ENCODE data around the gene ROBO1.

Gene ROBO1

DNA sequence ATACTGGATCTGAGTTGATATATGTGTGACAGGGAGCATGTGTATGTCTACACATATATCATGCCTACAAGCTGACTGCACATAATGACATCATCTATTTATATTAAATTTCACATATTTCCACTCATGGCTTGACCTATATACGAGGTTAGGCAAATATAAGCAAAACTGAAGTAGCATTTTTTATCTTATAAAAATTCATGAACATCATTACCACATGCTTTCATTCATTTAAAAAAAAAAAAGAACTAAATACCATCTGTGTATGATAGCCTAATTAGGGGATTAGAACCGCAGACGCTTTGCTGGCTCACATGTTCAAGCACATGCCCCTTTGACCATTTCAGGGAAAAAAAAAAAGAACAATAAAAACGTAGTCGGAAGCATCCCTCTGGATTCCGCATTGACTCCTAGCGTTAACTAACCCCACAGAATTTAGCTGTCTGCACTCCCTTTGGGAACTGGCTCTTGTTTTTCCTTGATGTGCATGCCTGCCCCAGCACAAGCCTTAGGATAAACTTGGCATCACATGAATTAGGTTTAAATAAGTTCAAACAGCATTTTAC is 888.4 kb downstream of the ROBO1 start:
- DNase-seq (ENCODE audit: low read depth, low spot score) = no peak

DNA sequence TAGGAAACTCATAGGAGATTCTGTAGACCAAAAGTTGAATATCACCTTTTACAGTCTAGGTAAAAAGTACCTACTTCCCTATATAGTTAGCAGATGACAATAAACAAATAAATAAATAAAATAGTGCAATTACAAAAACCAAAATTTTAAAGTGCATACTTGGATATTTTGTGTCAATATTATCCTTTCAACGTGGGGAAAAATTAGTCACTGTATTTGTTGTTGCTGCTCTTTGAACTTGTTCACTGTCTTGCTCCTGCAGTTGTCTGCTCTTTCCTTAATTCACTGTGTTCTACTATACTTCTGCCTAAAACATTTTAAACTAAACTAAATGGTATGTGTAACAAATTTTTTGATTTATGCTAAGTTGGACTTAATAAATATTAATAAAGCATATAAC is 889.0 kb downstream of the ROBO1 start:
- DNase-seq (ENCODE audit: low read depth, low spot score) = no peak

DNA sequence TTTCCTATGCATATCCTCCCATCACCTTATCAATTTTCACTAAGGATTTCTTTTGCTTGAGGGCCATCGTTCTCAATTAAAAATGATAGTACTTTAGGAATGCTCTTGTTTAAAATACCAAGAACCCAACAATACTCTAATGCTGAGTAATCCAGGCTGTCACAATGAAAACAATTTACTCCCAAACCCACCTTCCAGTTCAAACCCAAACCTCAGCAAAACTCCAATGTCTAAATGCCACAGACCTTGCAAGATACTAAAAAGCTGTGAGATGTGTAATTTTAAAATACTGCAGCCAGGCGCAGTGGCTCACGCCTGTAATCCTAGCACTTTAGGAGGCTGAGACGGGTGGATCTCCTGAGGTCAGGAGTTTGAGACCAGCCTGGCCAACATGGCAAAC is 889.8 kb downstream of the ROBO1 start:
- no peak for DNase-seq (ENCODE audit: low read depth, low spot score)

DNA sequence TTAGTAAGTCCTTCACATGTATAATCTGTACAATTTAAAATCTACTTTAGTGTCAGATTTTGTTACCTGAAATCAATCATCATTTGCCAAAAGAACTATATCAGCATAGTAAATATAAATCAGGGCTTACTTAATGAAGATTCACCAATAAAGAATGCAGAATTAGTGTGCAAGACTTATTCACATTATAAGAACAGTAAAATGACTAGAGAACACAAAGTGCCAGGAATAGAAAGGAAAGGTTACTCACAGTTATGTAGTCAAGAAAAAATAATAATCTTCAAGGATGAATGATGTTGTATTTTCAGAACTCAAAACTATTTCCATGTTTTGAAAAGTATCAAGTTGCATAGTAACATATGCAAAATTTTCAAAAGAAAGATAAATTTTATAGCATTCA is 891.9 kb downstream of the ROBO1 start:
- DNase-seq (ENCODE audit: low read depth, low spot score) = no peak

DNA sequence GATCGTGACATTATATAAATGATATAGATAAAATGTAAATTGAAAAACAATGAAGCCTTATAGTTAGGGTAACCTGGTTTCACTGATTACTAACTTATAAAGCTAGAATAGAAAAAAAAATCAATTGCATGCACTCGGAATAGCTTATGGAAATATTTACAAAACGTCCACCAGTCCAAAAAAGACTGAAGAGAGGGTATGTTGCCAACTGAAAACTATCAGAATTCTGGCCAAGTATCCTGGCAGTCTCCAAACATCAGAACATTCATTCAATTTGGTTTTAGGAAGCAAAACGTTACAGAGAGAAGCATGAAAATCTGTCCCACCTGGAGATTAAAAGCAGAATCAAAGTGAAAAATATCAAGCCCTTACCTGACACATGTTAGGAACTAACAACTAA is 892.4 kb downstream of the ROBO1 start:
- no peak for DNase-seq (ENCODE audit: low read depth, low spot score)

DNA sequence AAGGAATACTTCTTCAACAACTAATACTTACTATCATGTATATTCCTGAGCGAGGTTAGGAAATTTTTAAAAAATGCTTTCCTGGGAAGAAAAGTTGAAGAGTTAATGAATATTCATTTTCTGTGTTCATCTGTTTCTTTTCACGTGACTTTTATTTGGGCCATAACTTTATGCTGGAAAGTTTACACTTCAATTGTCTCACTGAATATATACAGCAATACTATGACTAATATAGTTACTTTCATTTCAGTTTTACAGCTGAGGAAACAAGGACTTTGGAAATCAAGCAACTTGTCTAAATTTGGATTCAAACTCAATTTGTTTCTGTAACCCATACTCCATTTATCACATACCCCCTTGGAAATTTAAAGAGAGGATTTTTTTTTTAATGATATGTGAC is 894.2 kb downstream of the ROBO1 start:
- DNase-seq (ENCODE audit: low read depth, low spot score) = no peak

DNA sequence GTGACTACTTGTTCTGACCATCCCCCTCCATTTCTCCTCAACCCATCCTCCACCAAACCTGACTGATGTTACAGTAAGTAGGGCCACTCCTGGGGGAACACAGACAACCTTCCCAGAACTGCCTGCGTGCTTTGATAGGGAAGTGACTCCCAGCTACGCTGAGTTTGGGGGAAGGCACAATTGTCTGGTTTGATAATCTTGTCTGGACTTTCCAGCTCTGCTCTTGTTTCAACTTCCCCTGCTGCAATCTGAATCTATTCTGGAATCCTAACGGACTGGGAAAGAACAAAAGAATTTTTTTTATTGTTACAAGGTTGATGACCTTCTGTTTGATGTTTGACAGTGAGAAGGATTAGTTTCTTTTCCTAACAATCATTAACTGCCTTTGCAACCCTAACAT is 895.6 kb downstream of the ROBO1 start:
- no peak for DNase-seq (ENCODE audit: low read depth, low spot score)

DNA sequence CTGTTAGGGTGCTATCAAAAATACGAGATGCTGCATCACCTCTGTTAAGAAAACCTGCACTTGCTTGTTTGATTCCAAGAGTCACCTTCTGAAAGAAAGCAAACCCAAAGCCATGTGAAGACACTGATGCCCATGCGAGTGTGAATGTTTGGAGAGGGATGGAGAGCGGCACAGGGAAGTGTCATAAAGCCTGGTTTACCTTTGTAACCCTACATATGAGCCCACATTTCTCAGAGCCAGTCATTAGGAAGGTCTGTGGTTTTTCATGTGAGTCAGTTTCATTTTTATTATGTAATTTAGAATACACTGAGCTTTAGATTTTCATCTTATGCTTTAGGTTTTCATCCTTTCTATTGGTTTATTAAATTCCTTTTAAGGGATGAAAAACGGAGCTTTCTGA is 896.8 kb downstream of the ROBO1 start:
- DNase-seq (ENCODE audit: low read depth, low spot score) = no peak

DNA sequence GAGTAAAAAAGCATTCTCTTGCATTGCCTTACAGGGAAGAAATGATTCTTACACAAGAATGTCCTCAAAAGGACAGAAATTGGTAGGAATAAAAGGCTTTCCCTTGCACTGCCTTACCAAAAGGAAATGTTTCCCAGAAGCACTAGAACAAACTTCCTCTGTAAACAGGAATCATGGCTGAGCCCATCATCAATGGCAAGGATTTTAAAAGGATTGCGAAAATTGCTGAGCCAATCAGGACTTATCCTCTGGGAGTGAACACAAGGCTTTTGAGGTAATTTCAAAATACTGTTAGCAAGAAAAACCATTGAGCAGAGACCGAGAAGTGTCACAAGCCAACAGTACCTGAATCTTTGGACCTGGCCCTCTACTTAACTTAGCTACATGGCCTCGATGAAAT is 897.3 kb downstream of the ROBO1 start:
- DNase-seq (ENCODE audit: low read depth, low spot score) = no peak

DNA sequence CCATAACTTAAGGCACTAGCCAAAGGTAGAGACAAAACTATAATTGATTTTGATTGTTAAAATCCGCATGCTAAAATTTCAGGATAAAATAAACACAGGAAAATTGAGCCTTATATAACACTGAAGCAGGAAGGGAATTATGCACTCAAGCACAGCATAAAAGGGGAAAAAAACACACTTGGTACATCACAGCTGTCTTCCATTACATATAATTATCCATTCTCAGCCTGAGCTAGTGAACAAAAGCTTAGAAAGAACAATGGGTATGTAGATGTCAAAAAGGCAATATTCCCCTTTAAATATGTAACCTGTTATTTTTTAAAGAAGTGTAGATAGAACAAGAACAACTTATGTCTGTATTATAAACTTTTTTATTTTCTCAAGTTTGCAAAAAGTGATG is 899.2 kb downstream of the ROBO1 start:
- no peak for DNase-seq (ENCODE audit: low read depth, low spot score)

DNA sequence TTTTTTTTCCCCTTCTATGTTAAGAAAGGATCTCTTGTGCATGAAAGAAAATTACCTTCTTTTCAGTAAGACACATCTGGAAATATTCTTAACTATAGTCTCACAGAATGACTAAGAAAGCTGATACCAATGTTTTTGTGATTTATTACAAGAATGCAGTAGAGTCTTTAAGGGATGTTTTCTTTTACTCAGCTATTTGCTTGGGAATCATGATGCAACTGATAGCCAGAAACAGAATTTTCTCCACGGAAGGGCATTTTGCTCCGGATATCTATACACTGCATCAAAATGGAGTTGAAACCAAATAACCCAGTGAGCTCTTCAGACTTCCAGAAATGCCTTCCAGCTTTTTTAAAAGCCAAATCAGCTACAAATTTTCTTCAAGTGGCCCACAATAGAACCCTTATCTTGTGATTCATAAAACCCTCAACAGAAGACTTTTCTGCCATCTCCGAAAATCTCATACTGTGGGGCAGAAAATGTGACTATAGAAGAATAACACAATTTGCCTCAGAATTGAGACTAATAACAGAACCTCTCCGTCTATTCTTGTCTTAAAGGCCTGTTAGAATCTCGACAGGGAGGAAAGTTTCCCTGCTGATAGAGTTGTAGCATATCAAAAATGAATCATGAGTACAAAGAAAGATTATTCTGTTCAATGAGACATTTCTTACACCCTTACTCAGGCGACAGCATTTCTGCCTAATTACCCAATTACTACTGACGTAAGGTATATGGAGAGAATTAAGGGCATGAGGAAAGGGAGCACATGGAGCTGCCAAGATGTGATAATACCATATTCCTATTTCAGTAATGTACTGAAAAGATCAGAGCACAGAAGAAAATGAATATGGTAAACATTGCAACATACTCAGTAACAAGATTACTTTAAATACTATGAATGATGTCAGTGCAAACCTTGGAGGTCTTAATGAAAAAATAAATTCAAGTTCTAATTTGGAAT is 900.1 kb downstream of the ROBO1 start:
- no peak for DNase-seq (ENCODE audit: low read depth, low spot score)

DNA sequence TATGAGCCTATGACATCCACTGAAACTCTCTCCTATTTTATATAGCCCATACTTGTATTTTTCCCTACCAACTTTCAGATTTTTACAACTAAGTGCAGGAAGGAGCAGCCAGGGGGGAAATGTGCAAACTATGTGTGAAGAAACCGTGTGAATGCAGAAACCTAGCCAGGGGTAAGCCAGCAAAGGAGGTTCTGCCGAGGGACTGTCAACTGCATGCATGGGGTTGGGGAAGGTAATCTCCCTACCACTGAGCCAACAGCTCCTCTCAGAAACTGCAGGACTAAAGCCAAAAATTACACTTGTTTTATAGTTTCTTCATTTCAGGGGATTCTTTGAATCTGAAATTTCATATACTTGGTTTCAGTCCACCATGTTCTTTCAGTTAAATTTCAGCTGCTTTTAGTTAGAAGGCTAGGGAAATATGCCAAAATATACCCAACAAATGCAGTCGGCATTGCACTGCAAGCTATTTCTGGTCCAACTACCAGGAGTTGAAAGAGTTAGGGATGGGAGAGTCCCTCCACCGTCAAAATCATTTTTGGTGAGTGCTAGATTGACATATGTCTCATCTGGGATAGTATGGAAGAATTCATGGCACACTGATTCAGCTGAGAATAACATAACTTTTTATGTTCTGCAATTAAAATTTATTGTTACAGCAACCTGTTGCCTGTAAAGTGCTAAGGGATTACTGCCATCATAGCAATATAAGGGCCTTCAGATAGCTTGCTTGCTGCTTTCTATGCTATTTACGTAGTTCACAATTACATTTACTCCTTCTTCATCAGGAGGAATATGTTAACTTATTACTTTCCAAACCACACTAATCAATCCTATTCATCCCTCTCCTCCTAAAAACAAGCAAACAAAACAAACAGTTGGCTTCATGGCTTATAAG is 904.2 kb downstream of the ROBO1 start:
- no peak for DNase-seq (ENCODE audit: low read depth, low spot score)

DNA sequence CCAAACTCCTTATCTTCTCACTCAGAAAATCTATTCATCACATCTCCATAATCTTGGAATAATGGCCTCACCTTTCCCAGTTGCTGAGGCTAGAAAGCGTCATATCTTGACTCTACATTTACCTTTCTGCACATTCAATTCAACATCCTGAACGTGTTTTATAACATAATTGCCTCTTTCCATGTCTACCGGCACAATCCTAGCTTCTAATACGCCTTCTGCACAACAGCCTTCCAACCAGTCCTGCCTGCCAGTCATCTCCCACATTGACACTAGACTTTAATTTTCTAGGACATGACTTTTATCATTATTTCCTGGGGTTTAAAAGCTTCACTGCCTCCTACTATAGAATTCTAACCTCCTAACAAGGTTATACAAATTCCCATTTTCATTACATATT is 906.6 kb downstream of the ROBO1 start:
- no peak for DNase-seq (ENCODE audit: low read depth, low spot score)

DNA sequence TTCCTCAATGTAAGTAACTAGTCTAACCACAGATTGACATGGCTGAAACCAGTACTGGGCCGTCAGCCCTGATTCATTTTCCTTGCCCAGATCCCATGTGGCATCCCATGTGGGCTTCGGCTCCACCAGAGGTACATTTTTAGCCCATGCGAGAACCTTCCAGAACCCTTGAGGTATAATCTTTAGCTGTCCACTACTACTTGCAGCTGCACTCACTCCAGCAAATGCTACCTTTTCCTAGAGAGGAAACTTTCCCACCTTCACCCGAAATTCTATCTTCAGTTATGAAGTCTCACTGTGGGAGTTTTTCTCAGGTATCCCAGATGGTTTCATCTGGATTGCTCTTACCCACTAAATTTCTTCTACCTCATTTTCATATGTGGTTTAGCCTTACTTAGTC is 907.2 kb downstream of the ROBO1 start:
- DNase-seq (ENCODE audit: low read depth, low spot score) = no peak

DNA sequence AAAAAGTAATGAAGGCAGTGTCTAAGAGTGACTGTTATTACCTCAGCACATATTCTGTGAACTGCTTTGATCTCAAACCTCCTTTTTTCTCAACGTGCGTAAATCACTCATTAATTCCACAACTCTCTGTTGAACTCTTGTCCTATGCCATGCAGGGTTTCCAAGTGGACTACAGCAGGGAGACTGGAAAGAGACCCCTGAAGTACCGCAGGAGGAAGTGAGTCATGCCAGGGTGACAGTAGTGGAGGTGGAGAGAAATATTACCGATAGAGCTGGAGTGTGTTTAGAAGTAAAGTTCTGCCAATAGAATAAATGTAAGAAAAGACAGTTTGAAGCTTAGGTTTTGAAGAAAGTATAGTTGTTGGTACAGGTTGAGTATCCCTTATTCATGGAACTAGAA is 908.9 kb downstream of the ROBO1 start:
- DNase-seq (ENCODE audit: low read depth, low spot score) = no peak

DNA sequence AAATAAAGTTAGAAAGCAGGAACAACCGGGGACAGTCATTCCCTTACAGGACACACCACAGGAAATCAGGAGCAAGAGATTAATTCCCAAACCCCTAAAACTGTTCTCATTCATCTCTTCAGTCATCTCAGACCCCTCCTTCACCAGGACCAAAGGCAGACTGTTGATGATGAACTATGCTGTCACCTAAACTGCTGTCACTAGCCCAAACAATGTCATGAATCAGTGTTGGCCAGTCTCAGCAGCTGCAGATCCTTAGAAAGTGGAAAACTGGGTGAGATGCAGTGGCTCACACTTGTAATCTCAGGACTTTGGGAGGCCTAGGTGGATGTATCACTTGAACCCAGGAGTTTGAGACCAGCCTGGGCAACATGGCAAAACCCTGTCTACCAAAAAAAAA is 909.6 kb downstream of the ROBO1 start:
- no peak for DNase-seq (ENCODE audit: low read depth, low spot score)

DNA sequence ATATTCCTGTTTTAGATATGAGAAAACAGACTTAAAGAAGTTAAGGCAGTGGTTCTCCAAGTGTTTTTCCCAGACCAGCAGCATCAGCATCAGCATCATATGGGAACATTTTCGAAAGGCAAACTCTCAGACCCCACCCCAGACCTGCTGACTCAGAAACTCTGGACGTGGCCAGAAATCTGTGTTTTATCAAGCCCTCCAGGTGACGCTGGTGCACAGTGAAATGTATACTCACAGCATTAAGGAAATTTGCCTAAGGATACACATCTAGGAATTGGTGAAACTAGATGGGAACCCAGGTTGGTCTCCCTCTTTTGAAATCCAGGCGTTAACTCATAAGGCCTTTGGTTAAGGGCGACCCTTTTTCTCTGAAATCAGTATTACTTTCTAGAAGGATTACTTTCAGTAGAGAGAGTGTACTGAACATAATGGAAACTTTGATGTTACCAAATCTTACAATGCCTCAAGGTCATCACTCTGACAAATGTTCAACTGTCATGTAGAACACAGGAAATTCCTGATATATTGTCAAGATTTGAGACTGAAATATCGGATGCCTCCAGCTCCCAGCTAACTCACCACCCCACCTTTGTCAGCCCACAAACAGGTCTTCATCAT is 910.2 kb downstream of the ROBO1 start:
- DNase-seq (ENCODE audit: low read depth, low spot score) = no peak

DNA sequence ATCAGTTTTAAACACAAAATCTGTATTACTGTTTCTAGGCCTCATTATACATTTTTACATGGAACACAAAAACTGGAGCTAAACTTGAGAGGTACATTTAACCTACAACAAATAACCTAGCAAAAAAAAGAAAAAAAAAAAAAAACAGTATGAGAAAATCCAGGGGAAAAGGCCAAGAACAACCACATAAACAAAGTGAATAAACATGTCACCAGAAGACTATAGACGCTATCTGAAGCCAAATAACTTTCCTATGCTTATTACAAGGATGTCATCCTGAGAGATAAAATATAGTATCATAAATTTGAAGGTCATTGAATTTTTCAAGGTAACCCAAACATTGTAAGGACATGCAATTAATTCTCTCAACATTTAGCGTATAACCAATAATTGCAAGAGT is 911.6 kb downstream of the ROBO1 start:
- no peak for DNase-seq (ENCODE audit: low read depth, low spot score)

DNA sequence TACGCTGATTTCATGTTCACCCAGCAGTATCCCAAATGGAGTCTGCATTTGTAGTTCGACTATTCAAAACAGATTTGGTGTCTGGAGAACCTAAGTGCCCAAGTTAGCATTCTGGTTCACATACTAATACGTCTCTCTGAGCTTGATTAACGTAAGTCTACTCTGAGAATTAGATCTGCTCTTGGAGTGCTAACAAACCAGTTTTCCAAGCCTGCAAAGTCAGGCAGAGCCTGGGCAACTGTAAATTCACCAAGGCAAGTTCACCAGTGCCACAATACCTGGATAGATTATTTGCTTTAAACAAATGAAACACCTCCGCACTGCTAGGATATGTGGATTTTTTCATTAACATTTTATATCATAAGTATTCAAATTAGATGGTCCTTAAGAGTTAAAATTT is 912.6 kb downstream of the ROBO1 start:
- no peak for DNase-seq (ENCODE audit: low read depth, low spot score)

DNA sequence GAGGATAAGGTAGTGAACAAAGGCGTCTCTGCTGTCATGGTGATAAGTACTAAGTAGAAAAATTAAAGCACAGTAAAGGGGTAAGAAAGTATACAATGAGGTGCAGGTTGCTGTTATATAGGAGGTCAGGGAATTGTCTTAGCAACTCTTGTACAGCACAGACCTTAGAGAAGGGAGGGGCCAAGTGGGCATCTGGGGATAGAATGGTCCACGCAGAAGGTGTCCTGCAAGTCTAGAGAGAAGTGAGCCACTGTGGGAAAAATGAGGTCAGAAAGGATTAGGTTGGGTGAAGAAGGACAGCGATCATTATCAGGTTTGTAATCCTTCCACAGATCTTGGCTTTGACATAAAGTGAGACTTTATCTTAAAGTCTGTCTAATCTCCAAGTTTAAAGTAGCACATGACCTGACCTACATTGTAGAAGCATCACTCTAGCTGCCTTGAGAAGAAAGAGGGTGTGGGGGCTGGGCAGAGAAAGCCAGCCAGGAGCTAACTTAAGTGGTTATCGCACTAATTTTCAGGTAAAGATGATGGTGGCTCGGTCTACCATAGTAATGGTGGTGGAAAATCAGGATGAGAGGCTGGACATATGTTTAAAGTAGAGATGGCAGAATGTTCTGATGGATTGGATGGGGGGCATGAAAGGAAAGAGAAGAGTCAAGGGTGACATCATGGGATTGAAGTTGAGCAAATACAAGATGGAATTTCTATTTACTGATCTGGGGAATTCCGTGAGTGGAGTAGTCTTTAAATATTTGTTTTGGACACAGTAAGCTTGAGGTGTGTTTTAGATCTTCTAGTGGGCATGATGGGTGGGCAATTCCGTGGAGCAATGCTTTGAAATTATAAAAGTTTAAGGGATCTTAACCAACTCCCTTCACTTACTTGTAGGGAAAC is 919.2 kb downstream of the ROBO1 start:
- DNase-seq (ENCODE audit: low read depth, low spot score) = no peak

DNA sequence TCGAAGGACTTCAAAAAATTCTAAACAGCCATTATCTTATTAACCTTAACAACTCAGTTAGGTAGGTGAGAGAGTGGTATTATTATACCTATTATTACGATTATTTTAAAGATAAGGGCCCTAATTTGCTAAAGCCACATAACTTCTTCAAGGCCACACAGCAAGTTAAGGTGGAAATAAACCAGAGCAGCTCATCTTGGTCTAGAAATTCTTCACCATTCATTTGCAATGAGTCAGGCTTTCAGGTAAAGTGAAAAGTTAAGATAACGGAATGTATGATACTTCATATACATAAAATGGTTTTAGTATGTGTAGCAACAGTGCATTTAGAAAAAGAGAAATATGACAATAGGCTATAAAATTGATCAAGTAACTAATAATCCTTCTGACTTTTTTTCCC is 920.2 kb downstream of the ROBO1 start:
- no peak for DNase-seq (ENCODE audit: low read depth, low spot score)

All from iPS DF 19.7 (cell line).